SU-DHL-6 (cell line): ENCODE data around the gene CARD10.

Experiments used
- EZH2phosphoT487 ChIP-seq: fragments of 200-600 bp; sonication (generic), shearing (Covaris generic); conservative IDR thresholded peaks from 2 replicates; pipeline ENCODE4 v1.6.1; 2018; ENCODE audit warnings: mild to moderate bottlenecking, antibody characterized with exemption, low read length, moderate library complexity, mixed read lengths
- TF ChIP-seq, protein P1 (sequence below): fragments of 200-600 bp; sonication (generic); IDR thresholded peaks from one replicate; pipeline ENCODE4 v1.5.1; 2017; ENCODE audit warnings: antibody characterized with exemption, mild to moderate bottlenecking, low read length, moderate library complexity; ENCODE audit not compliant: insufficient read depth, poor library complexity, severe bottlenecking

DNA sequence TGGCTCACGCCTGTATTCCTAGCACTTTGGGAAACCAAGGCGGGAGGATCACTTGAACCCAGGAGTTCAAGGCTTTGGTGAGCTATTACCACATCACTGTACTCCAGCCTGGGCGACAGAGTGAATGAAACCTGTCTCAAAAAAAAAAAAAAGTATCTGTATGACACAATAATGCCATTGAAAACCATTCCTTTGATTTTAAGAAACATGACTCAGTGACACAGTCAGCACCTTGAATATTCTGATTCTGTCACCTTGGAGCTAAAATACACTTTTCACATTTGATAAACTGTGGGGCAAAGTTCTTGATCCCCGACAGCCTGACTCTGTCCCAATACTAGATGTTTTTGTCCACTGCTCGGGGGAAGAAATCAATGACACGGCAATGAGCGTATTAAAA lies 75.2 kb downstream of the CARD10 start:
- TF ChIP-seq, protein P1, sequence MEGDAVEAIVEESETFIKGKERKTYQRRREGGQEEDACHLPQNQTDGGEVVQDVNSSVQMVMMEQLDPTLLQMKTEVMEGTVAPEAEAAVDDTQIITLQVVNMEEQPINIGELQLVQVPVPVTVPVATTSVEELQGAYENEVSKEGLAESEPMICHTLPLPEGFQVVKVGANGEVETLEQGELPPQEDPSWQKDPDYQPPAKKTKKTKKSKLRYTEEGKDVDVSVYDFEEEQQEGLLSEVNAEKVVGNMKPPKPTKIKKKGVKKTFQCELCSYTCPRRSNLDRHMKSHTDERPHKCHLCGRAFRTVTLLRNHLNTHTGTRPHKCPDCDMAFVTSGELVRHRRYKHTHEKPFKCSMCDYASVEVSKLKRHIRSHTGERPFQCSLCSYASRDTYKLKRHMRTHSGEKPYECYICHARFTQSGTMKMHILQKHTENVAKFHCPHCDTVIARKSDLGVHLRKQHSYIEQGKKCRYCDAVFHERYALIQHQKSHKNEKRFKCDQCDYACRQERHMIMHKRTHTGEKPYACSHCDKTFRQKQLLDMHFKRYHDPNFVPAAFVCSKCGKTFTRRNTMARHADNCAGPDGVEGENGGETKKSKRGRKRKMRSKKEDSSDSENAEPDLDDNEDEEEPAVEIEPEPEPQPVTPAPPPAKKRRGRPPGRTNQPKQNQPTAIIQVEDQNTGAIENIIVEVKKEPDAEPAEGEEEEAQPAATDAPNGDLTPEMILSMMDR: no peak
- TF ChIP-seq EZH2phosphoT487: no peak
